ENCODE results near the gene TFG. TPM values are rescaled to one million over a fixed set of nuclear protein-coding genes. Genes with fewer than 3 reads are reported as not detected.
A peak's percentile ranks its signal among the peaks of the same experiment; 100 is the strongest.

TFG gene
- total and polyA plus RNA-seq, 2 of the 4 experiments (the other 2 are of a cell fraction), result 47.7 to 165 TPM

GRCh38 chr3:100775669-100776068, 66.4 kb downstream of the TFG start:
- intact Hi-C loops (cut with micrococcal nuclease) (no loop called here), dilution Hi-C loops (cut with HindIII; ENCODE audit: low sequenced_read_pairs, unreplicated experiment) (no loop called here), in situ Hi-C loops (cut with MboI; ENCODE audit: low sequenced_read_pairs) (no loop called here)
- Histone ChIP-seq H3K79me1 (ENCODE audit: low read depth in 1 of 2, low read length in 2 of 2) (no peaks in the 10 kb centered on the region), H3K4me1 (ENCODE audit: control insufficient read depth, insufficient read depth, low read length) (peaks cover 6% of the 10 kb centered on the region; the same call in 1 of the 2 replicates), H3K56ac (ENCODE audit: extremely low read depth, insufficient read depth, low read length) (no peak overlapping the region), H3K9me1 (ENCODE audit: insufficient read depth, low read length) (peaks cover 15% of the 10 kb centered on the region), H3K23ac (ENCODE audit: low read depth, low read length) (no peak overlapping the region; the same call in 1 of the 2 replicates), H3K14ac (replicated peaks; ENCODE audit: low read depth, low read length) (peak overlapping the region; percentile 44; the same call in 1 of the 2 replicates), H3K27me3 (ENCODE audit: control insufficient read depth, insufficient read depth, low read length) (no peaks in the 10 kb centered on the region), H3K9ac (ENCODE audit: low read depth, low read length) (no peak overlapping the region), H2AK9ac (replicated peaks; ENCODE audit: low read depth, low read length, poor library complexity) (no peak overlapping the region), H4K20me1 (ENCODE audit: insufficient read depth, low read length) (no peaks in the 10 kb centered on the region), H2BK120ac (ENCODE audit: low read depth, low read length) (no peak overlapping the region), H3K27ac (ENCODE audit: insufficient read depth, low read length) (no peak overlapping the region), H3K36me3 (ENCODE audit: control insufficient read depth, insufficient read depth, low read length) (no peaks in the 10 kb centered on the region), H2AK5ac (ENCODE audit: low read depth, low read length) (no peak overlapping the region; the same call in 1 of the 2 replicates), H2BK15ac (ENCODE audit: low read depth, low read length) (peak overlapping the region; percentile 7; the same call in 1 of the 3 replicates), H3K18ac (ENCODE audit: low read depth, low read length) (no peak overlapping the region), H2AFZ (replicated peaks; ENCODE audit: low read length, poor library complexity) (peak overlapping the region; percentile 26), H3K4ac (ENCODE audit: low read depth, low read length) (no peak overlapping the region), H4K8ac (ENCODE audit: low read depth in 2 of 2, low read length in 2 of 2) (no peak overlapping the region), H4K5ac (ENCODE audit: low read depth, low read length) (no peak overlapping the region), H3K9me3 (ENCODE audit: control insufficient read depth, insufficient read depth, low read length) (no peaks in the 10 kb centered on the region), H4K91ac (ENCODE audit: insufficient read depth, low read depth, low read length) (no peak overlapping the region), H2BK20ac (ENCODE audit: low read depth, low read length) (0 out of 2 replicates have a peak overlapping the region, but pooled peaks have one; percentile 32), H3K4me2 (ENCODE audit: low read depth, low read length) (no peak overlapping the region), H3K4me3 (ENCODE audit: insufficient read depth, low read depth, low read length) (no peak overlapping the region), H2BK5ac (ENCODE audit: low read depth, low read length, poor library complexity, severe bottlenecking) (no peak overlapping the region)
- POLR2A ChIA-PET (ENCODE audit: unreplicated experiment), result no interaction called here
- TF ChIP-seq CEBPB (IDR thresholded peaks at IDR 0.05; ENCODE audit: low read depth, low read length) (no peak), CHD1 (IDR thresholded peaks at IDR 0.05; ENCODE audit: low read depth, low read length) (no peak), ELK1 (IDR thresholded peaks at IDR 0.05; ENCODE audit: borderline replicate concordance, low read depth, low read length) (no peak), RCOR1 (IDR thresholded peaks at IDR 0.05; ENCODE audit: insufficient replicate concordance, low read length) (no peak), USF2 (IDR thresholded peaks at IDR 0.05; ENCODE audit: low read depth, low read length) (no peak), FOS (IDR thresholded peaks at IDR 0.05; ENCODE audit: low read depth, low read length) (no peak), RFX5 (IDR thresholded peaks at IDR 0.05; ENCODE audit: low read depth, low read length) (no peak), MAFK (IDR thresholded peaks at IDR 0.05; ENCODE audit: low read depth, low read length) (no peak), POLR2A (IDR thresholded peaks at IDR 0.05; ENCODE audit: low read depth, low read length) (no peak), CTCF (conservative IDR thresholded peaks at IDR 0.05; ENCODE audit: low read depth, low read length) (no peak), BHLHE40 (IDR thresholded peaks at IDR 0.05; ENCODE audit: low read depth, low read length) (no peak), RAD21 (IDR thresholded peaks at IDR 0.05; ENCODE audit: low read length) (no peak), NFE2L2 (IDR thresholded peaks at IDR 0.05; ENCODE audit: low read depth, low read length) (no peak), MAZ (IDR thresholded peaks at IDR 0.05; ENCODE audit: borderline replicate concordance, low read depth, low read length) (no peak)
- peak; percentile 20 for DNase-seq
- CTCF ChIA-PET, result interaction anchor here (1.6 kb wide), 1 partner anchor 22 kb away, joined by 4 read pairs; no protein-coding TSS in a partner anchor
- no peak; the same call in 1 of the 2 replicates for ATAC-seq (ENCODE audit: low read depth)
- BruUV-seq (replicated peaks), result no TSS peak

Measured in IMR-90 (cell line).